ENCODE results near the gene KCNC1. TPM values are rescaled to one million over a fixed set of nuclear protein-coding genes. Genes with fewer than 3 reads are reported as not detected.

The KCNC1 gene
- total and polyA plus RNA-seq, 2 of the 4 experiments (the other 2 are of a cell fraction) = 0.03 TPM; not detected in 1

GRCh38 chr11:17771841-17772401 is 37.3 kb downstream of the KCNC1 start:
- Histone ChIP-seq H2AK9ac (replicated peaks; ENCODE audit: low read depth, low read length, poor library complexity) (no peak overlapping the region), H3K27me3 (ENCODE audit: control insufficient read depth, insufficient read depth, low read length) (peaks cover 4% of the 10 kb centered on the region; the same call in 1 of the 2 replicates), H3K36me3 (ENCODE audit: control insufficient read depth, insufficient read depth, low read length) (no peaks in the 10 kb centered on the region), H3K9ac (ENCODE audit: low read depth, low read length) (no peak overlapping the region), H2BK5ac (ENCODE audit: low read depth, low read length, poor library complexity, severe bottlenecking) (no peak overlapping the region), H3K79me1 (ENCODE audit: low read depth in 1 of 2, low read length in 2 of 2) (no peaks in the 10 kb centered on the region), H3K14ac (replicated peaks; ENCODE audit: low read depth, low read length) (no peak overlapping the region), H3K4me1 (ENCODE audit: control insufficient read depth, insufficient read depth, low read length) (no peaks in the 10 kb centered on the region), H2AK5ac (ENCODE audit: low read depth, low read length) (no peak overlapping the region), H3K18ac (ENCODE audit: low read depth, low read length) (no peak overlapping the region), H3K56ac (ENCODE audit: extremely low read depth, insufficient read depth, low read length) (no peak overlapping the region), H3K9me1 (ENCODE audit: insufficient read depth, low read length) (no peaks in the 10 kb centered on the region), H2BK120ac (ENCODE audit: low read depth, low read length) (no peak overlapping the region), H3K4me2 (ENCODE audit: low read depth, low read length) (no peak overlapping the region), H3K4me3 (ENCODE audit: insufficient read depth, low read depth, low read length) (no peak overlapping the region), H4K20me1 (ENCODE audit: insufficient read depth, low read length) (no peaks in the 10 kb centered on the region), H4K5ac (ENCODE audit: low read depth, low read length) (no peak overlapping the region), H4K8ac (ENCODE audit: low read depth in 2 of 2, low read length in 2 of 2) (no peak overlapping the region), H3K9me3 (ENCODE audit: control insufficient read depth, insufficient read depth, low read length) (no peaks in the 10 kb centered on the region), H3K23ac (ENCODE audit: low read depth, low read length) (no peak overlapping the region), H3K4ac (ENCODE audit: low read depth, low read length) (no peak overlapping the region), H4K91ac (ENCODE audit: insufficient read depth, low read depth, low read length) (no peak overlapping the region), H2AFZ (replicated peaks; ENCODE audit: low read length, poor library complexity) (no peak overlapping the region), H2BK15ac (ENCODE audit: low read depth, low read length) (no peak overlapping the region), H3K27ac (ENCODE audit: insufficient read depth, low read length) (no peak overlapping the region), H2BK20ac (ENCODE audit: low read depth, low read length) (no peak overlapping the region)
- intact Hi-C loops (cut with micrococcal nuclease) (loop anchor here (1.0 to 2.0 kb wide), 2 partner anchors 75 to 206 kb away; no protein-coding TSS in a partner anchor), in situ Hi-C loops (cut with MboI; ENCODE audit: low sequenced_read_pairs) (no loop called here), dilution Hi-C loops (cut with HindIII; ENCODE audit: low sequenced_read_pairs, unreplicated experiment) (no loop called here)
- ChIA-PET CTCF (interaction anchor here (1.6 kb wide), 1 partner anchor 201 kb away, joined by 7 read pairs; no protein-coding TSS in a partner anchor), POLR2A (ENCODE audit: unreplicated experiment) (no interaction called here)
- ATAC-seq (ENCODE audit: low read depth) (no peak), DNase-seq (no peak)
- no TSS peak for BruUV-seq (replicated peaks)
- TF ChIP-seq FOS (IDR thresholded peaks at IDR 0.05; ENCODE audit: low read depth, low read length) (no peak), POLR2A (IDR thresholded peaks at IDR 0.05; ENCODE audit: low read depth, low read length) (no peak), CEBPB (IDR thresholded peaks at IDR 0.05; ENCODE audit: low read depth, low read length) (no peak), MXI1 (IDR thresholded peaks at IDR 0.05; ENCODE audit: borderline replicate concordance, low read depth, low read length) (no peak)
- WGBS, 2 experiments (ENCODE audit: extremely low coverage in 2 of 2, insufficient read length in 1 of 2) = 91% methylated on average over 23 of the region's 37 CpGs; no CpG with 5 or more reads in 1 of the 2 experiments
